GM23338 (cell line): Measurements from ENCODE around the gene HUS1. TPM values are rescaled to one million over a fixed set of nuclear protein-coding genes. Genes with fewer than 3 reads are reported as not detected.

Source experiments
- ATAC-seq: fragments of 200-7000 bp; cut with Tn5 transposase; 3 replicates; pipeline ENCODE4 v1.9.1; 2020
- DNase-seq: peaks from one replicate; pipeline ENCODE4 v3.0.0-alpha.2; 2015; ENCODE audit warnings: low spot score
- H2AFZ ChIP-seq: fragments of 200-600 bp; sonication (generic); 2 replicates; pipeline ENCODE4 v1.8.0; 2016; ENCODE audit warnings: antibody characterized with exemption, mild to moderate bottlenecking, moderate library complexity
- H3F3A ChIP-seq: fragments of 200-600 bp; sonication (generic); replicated peaks from 2 replicates; pipeline ENCODE4 v1.8.0; 2017; ENCODE audit warnings: antibody characterized with exemption, mixed run types, low read depth
- H3K27ac ChIP-seq: fragments of 200-600 bp; sonication (generic); 2 replicates; pipeline ENCODE4 v1.6.1; 2016; ENCODE audit warnings: low read depth
- H3K27me3 ChIP-seq: fragments of 200-600 bp; sonication (generic); 2 replicates; pipeline ENCODE4 v1.8.0; 2016; ENCODE audit warnings: mild to moderate bottlenecking, mixed run types, moderate library complexity; ENCODE audit not compliant: insufficient read depth
- H3K36me3 ChIP-seq: fragments of 200-600 bp; sonication (generic); 2 replicates; pipeline ENCODE4 v1.8.0; 2016; ENCODE audit warnings: mild to moderate bottlenecking; ENCODE audit not compliant: insufficient read depth
- H3K4me1 ChIP-seq: fragments of 200-600 bp; sonication (generic); 2 replicates; pipeline ENCODE4 v1.8.0; 2016; ENCODE audit warnings: mild to moderate bottlenecking, moderate library complexity; ENCODE audit not compliant: insufficient read depth
- H3K4me2 ChIP-seq: fragments of 200-600 bp; sonication (generic); 2 replicates; pipeline ENCODE4 v1.7.1; 2017; ENCODE audit warnings: mixed run types
- H3K4me3 ChIP-seq: fragments of 200-600 bp; sonication (generic); 2 replicates; pipeline ENCODE4 v1.6.1; 2016; ENCODE audit warnings: mixed run types
- H3K79me2 ChIP-seq: fragments of 200-600 bp; sonication (generic); replicated peaks from 2 replicates; pipeline ENCODE4 v1.8.0; 2017; ENCODE audit warnings: mild to moderate bottlenecking; ENCODE audit not compliant: insufficient read depth
- H3K9me2 ChIP-seq: fragments of 200-600 bp; sonication (generic); 2 replicates; pipeline ENCODE4 v1.8.0; 2017; ENCODE audit not compliant: insufficient read depth
- H4K20me1 ChIP-seq: fragments of 200-600 bp; sonication (generic); replicated peaks from 2 replicates; pipeline ENCODE4 v1.8.0; 2017; ENCODE audit warnings: mild to moderate bottlenecking; ENCODE audit not compliant: insufficient read depth
- H3K27ac Mint-ChIP-seq: 2 replicates; pipeline ENCODE4 v1.8.0; 2020; ENCODE audit warnings: inconsistent platforms, mild to moderate bottlenecking, moderate library complexity, mixed read lengths
- H3K27me3 Mint-ChIP-seq: 3 replicates; pipeline ENCODE4 v1.8.0; 2022; ENCODE audit warnings: low read depth, mild to moderate bottlenecking, moderate library complexity, mixed read lengths, inconsistent platforms; ENCODE audit not compliant: insufficient read depth, poor library complexity
- H3K36me3 Mint-ChIP-seq: 3 replicates; pipeline ENCODE4 v1.8.0; 2021; ENCODE audit warnings: low read depth, mild to moderate bottlenecking, inconsistent platforms, moderate library complexity, mixed read lengths
- H3K4me1 Mint-ChIP-seq: 3 replicates; pipeline ENCODE4 v1.8.0; 2020; ENCODE audit warnings: mild to moderate bottlenecking, inconsistent platforms, mixed read lengths
- H3K4me3 Mint-ChIP-seq: 3 replicates; pipeline ENCODE4 v1.8.0; 2021; ENCODE audit warnings: moderate library complexity, mild to moderate bottlenecking, inconsistent platforms, mixed read lengths
- H3K9me3 Mint-ChIP-seq: 3 replicates; pipeline ENCODE4 v1.8.0; 2020; ENCODE audit warnings: moderate library complexity, mild to moderate bottlenecking, inconsistent platforms, mixed read lengths
- CREB1 ChIP-seq: fragments of 250-450 bp; sonication (Bioruptor Pico); IDR thresholded peaks from 2 replicates; pipeline ENCODE4 v1.5.0; 2020; ENCODE audit warnings: low read depth, mild to moderate bottlenecking, moderate library complexity
- CTCF ChIP-seq, 2 experiments: fragments of 200-600 bp in 1 of 2; sonication (generic) in 1 of 2; conservative IDR thresholded peaks; 2 replicates each; pipeline versions ENCODE4 v1.5.1 to v1.6.1; 2016 to 2017; ENCODE audit warnings: antibody characterized with exemption in 2 of 2, low read depth in 2 of 2, mild to moderate bottlenecking in 2 of 2, moderate library complexity in 1 of 2
- ETS1 ChIP-seq: IDR thresholded peaks from 2 replicates; pipeline ENCODE4 v1.6.1; 2016; ENCODE audit warnings: antibody characterized with exemption
- EZH2 ChIP-seq: fragments of 200-600 bp; sonication (generic); IDR thresholded peaks from one replicate; pipeline ENCODE4 v1.8.0; 2017; ENCODE audit warnings: antibody characterized with exemption, mild to moderate bottlenecking, low read depth; ENCODE audit not compliant: unreplicated experiment
- EZH2phosphoT487 ChIP-seq: fragments of 200-600 bp; sonication (generic); IDR thresholded peaks from one replicate; pipeline ENCODE4 v1.8.1; 2018; ENCODE audit warnings: antibody characterized with exemption; ENCODE audit not compliant: unreplicated experiment
- JUNB ChIP-seq: IDR thresholded peaks from one replicate; pipeline ENCODE4 v1.6.1; 2016; ENCODE audit warnings: antibody characterized with exemption; ENCODE audit not compliant: unreplicated experiment
- NANOG ChIP-seq: IDR thresholded peaks from 2 replicates; pipeline ENCODE4 v1.6.1; 2016; ENCODE audit warnings: antibody characterized with exemption, borderline replicate concordance
- POLR2AphosphoS5 ChIP-seq: IDR thresholded peaks from 2 replicates; pipeline ENCODE4 v1.6.1; 2016; ENCODE audit warnings: antibody characterized with exemption, low read depth
- REST ChIP-seq: IDR thresholded peaks from one replicate; pipeline ENCODE4 v1.6.1; 2018; ENCODE audit warnings: antibody characterized with exemption; ENCODE audit not compliant: unreplicated experiment
- STAT1 ChIP-seq: IDR thresholded peaks from one replicate; pipeline ENCODE4 v1.6.1; 2016; ENCODE audit warnings: antibody characterized with exemption; ENCODE audit not compliant: unreplicated experiment
- ZNF114 ChIP-seq: fragments of 250-450 bp; sonication (Bioruptor Pico); IDR thresholded peaks from 2 replicates; pipeline ENCODE4 v1.5.0; 2020; ENCODE audit warnings: mild to moderate bottlenecking, moderate library complexity
- ZNF331 ChIP-seq: fragments of 250-450 bp; sonication (Bioruptor Pico); IDR thresholded peaks from 2 replicates; pipeline ENCODE4 v1.5.0; 2020; ENCODE audit warnings: low read depth, mild to moderate bottlenecking, moderate library complexity
- ZNF462 ChIP-seq: fragments of 250-450 bp; sonication (Bioruptor Pico); IDR thresholded peaks from 2 replicates; pipeline ENCODE4 v1.5.0; 2020; ENCODE audit warnings: mild to moderate bottlenecking, moderate library complexity
- polyA plus RNA-seq: library from polyadenylated mRNA; unstranded; fragments of >200 nt; fragmentation: Nextera tagmentation; extraction: Ambion mirVana; gene quantifications from 2 replicates; pipeline ENCODE4 v1.2.1, GENCODE V29; 2016
- total RNA-seq: library from RNA; depleted of rRNA; stranded (reverse); fragments of >200 nt; shearing (Covaris generic); gene quantifications from 2 replicates; pipeline ENCODE4 v1.2.3, GENCODE V29; 2014

The HUS1 gene
- total and polyA plus RNA-seq, 2 experiments from 2014 or later = 14.9 to 29.7 TPM

GRCh38 chr7:47944536-47945260, 34.7 kb downstream of the HUS1 start:
- H3K27me3 ChIP-seq = no peaks in the 10 kb centered on the region
- TF ChIP-seq REST (no peak), ZNF331 (CRISPR knock-in tag) (no peak), CREB1 (no peak), ZNF114 (no peak), JUNB (no peak), POLR2AphosphoS5 (no peak), EZH2 (no peak), EZH2phosphoT487 (no peak), NANOG (no peak), ETS1 (no peak), ZNF462 (CRISPR knock-in tag) (no peak), STAT1 (no peak), CTCF (conservative IDR thresholded peaks at IDR 0.05; ENCODE audit: low read depth in 2 of 2) (no peak)
- H4K20me1 ChIP-seq = no peaks in the 10 kb centered on the region
- no peaks in the 10 kb centered on the region for H3K9me3 Mint-ChIP-seq
- peaks cover 18% of the 10 kb centered on the region for H3K4me1 ChIP-seq
- no peak for ATAC-seq
- no peaks in the 10 kb centered on the region for H3F3A ChIP-seq
- peaks cover 12% of the 10 kb centered on the region for H3K27me3 Mint-ChIP-seq
- H3K9me2 ChIP-seq = no peaks in the 10 kb centered on the region
- H2AFZ ChIP-seq = no peak overlapping the region
- no peak overlapping the region for H3K27ac ChIP-seq
- no peaks in the 10 kb centered on the region for H3K79me2 ChIP-seq
- H3K27ac Mint-ChIP-seq = no peak overlapping the region
- no peaks in the 10 kb centered on the region for H3K36me3 ChIP-seq
- no peak overlapping the region for H3K4me3 ChIP-seq
- H3K4me1 Mint-ChIP-seq = peaks cover 21% of the 10 kb centered on the region
- no peak overlapping the region for H3K4me3 Mint-ChIP-seq
- no peak for DNase-seq
- H3K36me3 Mint-ChIP-seq = no peaks in the 10 kb centered on the region
- no peak overlapping the region for H3K4me2 ChIP-seq
